Cerebellar cortex (tissue), 1 donor: Measurements from ENCODE around the gene FRMD5.
"Not testable (repeated sequence)": the region's sequence is repeated elsewhere in the genome, so short reads cannot be mapped to it uniquely, and the experiment has no call there.

Experiments
- DNase-seq: peaks from one replicate; pipeline ENCODE4 v3.0.0-alpha.2; 2015; ENCODE audit warnings: low spot score

FRMD5 gene

DNA sequence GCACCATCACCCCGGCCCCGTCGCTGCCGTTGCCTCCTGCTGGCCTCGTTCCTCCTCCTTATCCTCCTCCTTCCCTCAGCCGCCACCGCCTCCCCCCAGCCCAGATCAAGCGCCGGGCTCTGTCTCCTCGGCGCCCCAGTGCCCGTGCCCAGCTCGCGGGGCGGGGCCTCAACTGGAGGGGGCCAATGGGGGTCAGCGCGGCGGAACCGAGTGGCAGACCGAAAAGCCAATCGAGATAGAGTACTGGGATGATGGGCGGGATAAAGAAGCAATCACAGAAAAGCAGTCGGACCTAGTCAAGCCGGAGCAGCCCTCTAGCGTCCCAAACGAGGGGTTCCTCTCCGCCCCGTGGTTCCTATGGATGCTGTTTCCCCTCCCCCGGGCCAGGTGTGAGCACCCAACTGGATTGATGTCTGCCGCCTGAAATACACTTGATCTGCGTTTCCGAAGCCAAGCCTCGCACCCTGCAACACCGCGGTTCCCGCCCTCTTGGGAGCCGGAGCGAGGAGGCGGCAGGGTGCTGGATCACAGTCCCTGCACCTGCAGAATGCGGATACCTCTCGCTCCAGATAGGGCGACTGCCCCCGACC, at the start of gene FRMD5:
Gene FRMD5, minus strand, starts transcription at position 121 of the 590 bp plus-strand sequence.
- DNase-seq, result peak; percentile 96

DNA sequence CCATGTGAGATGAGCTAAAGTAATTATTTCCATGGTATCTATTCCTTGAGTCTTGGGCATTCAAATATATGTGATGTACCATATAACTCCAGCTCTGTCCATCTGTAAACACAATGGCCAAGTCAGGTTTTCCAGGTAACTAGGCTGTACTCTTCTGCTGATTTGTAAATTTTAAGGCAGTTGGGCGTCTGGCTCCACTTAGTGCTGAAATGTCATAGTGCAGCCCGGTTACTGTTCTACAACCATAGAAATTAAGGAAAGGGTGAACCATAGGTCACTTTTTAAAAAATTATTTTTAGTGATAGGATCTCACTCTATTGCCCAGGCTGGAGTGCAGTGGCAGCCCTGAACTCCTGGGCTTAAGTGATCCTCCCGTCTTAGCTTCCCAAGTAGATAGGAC, 48.8 kb upstream of the FRMD5 start:
- no peak for DNase-seq

DNA sequence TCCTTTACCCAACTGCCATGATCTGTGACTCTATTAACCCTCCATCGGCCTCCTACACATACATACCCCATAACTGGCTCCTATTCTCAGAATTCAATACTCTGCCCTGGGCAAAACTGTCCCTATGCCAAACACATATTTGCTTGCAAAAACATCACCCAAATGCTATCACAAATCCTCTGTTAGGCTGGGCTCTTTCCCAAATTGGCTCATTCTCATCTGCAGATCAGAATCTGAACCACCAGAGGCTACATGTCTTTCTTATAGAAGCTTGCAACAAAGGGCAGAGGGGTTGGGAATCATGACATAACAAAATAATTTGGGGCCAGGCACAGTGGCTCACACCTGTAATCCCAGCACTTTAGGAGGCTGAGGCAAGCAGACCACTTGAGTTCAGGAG, 48.1 kb upstream of the FRMD5 start:
- peak; percentile 15 for DNase-seq

DNA sequence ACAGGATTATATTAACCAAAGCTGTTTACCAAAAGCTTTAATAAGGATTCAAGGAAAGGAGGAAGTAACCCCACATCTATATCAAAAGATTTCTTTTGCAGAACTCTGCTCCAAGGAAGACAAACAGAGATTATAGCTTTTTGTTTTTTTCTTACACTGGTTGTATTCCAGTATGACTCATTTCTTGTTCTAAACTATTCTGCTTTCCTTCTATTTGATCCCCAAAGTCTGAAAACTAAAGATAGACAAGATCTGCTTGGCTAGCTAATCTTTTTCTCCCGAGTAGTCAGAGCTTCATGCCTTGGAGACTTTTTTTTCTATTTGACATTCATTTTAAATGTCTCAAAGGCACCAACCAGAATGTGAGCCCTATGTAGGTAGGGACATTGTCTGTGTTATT, 36.8 kb upstream of the FRMD5 start:
- DNase-seq, result no peak

DNA sequence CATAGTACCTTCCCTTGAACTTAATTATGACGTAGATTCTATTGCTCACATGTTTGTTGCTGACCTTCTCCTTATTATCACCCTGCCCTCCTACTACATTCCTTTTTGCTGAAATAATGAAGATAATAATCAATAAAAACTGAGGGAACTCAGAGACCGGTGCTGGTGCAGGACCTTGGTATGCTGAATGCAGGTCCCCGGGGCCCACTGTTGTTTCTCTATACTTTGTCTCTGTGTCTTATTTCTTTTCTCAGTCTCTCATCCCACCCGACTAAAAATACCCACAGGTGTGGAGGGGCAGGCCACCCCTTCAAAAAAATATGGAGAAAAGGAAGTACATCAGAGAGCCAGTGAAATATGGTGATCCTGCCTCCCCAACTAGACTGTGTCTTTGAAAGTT, 34.2 kb upstream of the FRMD5 start:
- DNase-seq, result not testable (repeated sequence)

DNA sequence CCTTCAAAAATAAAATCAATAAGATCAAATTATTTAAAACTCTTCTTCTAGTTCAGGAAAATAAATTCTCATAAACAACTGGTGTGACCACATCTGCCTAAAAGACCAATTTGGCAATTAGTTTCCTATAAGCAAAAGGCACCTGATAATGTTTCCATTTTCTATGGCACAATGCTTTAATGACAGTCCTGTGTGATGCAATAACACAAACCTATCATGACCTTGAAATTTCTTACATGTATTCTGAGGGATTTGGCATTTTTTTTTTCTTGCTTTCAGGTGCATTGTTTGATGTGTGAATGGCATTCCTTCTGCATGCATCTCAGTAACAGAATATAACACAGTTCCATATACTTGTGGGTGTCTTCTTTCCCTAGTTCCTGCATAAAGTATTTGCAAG, 32.5 kb upstream of the FRMD5 start:
- DNase-seq, result no peak

DNA sequence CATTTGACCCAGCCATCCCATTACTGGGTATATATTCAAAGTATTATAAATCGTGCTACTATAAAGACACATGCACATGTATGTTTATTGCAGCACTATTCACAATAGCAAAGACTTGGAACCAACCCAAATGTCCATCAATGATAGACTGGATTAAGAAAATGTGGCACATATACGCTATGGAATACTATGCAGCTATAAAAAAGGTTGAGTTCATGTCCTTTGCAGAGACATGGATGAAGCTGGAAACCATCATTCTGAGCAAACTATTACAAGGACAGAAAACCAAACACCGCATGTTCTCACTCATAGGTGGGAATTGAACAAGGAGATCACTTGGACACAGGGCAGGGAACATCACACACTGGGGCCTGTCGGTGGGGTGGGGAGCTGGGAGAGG, 31.9 kb upstream of the FRMD5 start:
- DNase-seq, result not testable (repeated sequence)

DNA sequence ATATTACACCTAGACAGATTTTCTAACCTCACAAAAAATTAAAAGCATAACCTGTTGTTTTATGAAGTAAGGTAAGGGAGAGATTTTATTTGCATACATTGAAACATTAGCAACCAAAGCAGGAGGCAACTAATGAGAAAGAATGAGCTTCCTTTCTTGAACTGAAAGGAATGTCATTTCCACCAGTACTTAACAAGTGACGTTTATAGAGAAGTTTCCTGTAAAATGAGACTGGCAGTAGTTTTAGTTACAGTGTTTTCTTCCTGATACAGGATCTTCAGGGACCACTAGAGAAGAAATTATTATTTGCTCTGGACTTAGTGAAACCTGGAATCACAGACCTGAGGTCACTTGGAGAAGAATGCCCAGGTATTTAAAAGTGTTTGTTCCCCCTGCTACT, 27.4 kb upstream of the FRMD5 start:
- DNase-seq, result no peak

DNA sequence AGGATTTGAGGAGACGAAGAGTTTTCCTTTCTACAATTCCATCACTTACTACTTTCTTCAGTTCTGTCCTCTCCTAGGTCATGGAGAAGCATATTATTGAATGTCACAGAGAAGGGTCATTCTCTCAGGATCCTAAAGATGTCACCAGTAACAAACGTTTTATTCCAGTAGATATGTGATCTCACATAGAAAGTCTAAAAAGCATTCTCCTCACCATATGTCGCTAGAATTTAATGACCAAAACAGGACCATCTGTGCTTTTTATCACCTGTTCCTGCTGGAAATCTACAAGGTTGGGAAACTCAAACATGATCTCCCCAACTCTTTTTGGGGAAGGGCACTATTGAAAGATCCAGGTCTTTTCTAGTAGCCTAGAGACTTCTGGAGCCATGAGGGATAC, 24.0 kb upstream of the FRMD5 start:
- peak; percentile 79 for DNase-seq

DNA sequence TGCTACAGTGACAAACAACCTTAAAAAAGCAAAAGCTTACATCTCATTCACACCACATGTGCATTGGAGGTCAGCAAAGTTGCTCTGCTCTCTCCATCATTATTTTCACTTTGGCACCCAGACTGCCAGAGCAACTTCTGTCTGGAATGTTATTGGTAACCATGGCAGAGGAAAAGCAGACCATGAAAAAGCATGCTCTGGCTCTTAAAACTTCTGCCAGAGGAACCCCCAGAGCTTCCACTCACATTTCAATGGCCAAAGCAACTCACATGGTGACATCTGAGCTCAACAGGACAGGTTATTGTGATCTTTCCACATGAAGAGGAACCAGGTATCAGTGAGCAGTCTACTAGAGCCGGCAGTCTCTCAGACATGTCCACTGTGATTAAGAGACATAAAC, 21.9 kb upstream of the FRMD5 start:
- no peak for DNase-seq

DNA sequence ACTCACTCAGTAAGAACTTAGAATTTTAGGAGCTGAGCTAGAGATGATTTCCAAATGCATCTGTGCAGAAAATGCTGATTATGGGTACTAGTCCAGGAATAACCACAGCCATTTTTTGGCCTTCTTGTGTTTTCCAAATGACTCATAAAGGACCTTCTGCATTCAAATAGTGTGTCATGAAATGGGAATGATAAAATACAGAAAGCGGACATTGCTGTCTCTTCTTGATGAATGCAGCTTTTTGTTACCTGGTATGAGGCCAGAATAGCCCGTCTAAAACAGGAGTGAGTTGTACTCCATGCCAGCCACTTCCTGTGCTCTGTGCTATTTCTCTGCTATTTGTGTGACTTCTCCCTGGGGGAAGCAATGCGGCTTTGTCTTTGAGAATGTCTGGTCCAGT, 20.5 kb upstream of the FRMD5 start:
- DNase-seq, result peak; percentile 14

DNA sequence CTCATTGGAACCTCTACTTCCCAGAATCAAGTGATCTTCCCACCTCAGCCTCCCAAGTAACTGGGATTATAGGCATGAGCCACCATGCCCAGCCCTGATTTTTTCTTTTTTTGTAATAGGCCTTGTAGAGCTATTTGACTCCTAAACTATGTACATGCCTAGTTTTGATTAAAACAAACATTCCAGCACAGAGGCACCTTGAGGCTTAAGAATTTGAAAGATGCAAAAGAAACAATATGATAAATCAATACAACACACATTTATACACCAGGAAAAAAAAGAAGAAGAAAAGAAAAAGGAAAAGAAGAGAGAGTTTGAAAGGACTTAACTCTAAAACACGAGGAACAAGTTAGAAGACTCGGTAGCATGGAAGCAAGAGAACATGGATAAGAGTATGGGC, 13.9 kb upstream of the FRMD5 start:
- DNase-seq, result no peak

DNA sequence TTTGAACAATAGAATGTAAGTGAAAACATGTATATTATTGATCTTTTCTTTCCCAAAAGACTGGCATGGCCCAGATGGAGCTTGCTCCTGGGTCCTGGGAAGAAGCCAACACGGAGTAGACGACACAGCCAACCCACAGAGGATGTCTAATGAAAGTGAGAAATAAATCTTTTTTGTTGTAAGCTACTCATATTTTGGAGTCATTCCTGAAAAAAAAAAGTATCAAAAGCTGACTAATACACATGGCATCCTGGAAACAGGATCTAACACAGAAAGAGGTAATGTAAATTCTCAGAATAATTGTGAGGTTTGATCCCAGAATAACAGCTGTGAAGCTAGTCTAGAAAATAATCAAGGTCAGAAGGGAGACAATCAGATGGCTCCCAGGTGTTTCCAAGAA, 12.6 kb upstream of the FRMD5 start:
- DNase-seq, result no peak

DNA sequence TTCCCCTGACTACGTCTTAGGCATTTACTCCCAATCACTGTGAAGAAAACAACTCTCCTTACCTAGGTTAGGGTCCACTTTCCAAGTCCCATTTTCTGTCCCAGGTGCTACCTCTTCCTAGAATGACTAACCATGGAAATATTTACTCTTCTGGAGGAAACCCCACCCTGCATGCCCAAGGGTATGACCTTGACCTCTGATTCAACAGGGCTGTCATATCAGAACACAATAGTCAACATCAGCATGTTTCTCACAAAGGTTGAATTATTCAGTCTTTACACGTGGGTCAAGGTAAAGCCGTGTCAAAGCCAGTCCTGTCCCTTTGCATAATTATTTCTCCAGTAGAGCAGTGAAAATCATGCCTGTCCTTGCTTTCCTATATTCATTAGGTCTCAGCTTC, 4.3 kb upstream of the FRMD5 start:
- DNase-seq, result no peak

DNA sequence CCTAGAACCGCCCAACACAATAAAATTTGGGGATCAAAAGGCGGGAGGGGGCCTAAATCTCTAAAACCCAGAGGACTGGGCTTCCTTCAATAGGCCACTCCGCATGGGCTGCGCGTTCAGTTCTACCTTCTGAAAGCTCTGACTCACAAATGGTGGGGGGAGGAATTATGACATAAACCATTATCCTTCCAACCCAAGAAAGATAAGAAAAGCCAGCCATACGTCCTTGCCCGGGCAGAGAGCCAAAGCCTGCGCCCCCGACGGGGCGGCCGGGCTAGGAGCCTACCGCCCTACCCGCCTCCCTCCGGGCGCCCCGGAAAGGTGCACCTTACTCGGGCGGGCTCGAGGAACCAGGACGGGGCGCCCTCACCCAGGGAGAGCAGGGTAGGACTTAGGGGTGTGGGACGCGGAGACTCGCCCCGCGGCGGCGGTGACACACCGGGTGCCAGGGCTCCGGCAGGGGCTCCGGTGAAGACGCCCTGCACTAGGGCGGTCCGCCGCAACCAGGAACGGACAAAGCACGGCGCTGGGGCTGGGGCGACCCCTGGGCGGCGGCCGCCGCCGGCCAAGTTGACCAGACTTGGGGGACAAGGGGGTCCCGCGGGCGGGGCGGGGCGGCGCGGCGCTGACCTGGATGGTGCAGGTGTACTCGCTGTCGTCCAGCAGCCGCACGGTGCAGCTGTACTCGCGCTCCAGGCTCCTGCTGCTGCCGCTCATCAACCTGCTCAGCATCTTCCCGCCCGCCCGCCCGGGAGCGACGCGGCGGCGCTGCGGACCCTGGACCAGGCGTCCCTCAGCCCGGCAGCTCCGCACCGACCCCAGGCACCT, 534 bp downstream of the FRMD5 start:
- peak; percentile 45 for DNase-seq

DNA sequence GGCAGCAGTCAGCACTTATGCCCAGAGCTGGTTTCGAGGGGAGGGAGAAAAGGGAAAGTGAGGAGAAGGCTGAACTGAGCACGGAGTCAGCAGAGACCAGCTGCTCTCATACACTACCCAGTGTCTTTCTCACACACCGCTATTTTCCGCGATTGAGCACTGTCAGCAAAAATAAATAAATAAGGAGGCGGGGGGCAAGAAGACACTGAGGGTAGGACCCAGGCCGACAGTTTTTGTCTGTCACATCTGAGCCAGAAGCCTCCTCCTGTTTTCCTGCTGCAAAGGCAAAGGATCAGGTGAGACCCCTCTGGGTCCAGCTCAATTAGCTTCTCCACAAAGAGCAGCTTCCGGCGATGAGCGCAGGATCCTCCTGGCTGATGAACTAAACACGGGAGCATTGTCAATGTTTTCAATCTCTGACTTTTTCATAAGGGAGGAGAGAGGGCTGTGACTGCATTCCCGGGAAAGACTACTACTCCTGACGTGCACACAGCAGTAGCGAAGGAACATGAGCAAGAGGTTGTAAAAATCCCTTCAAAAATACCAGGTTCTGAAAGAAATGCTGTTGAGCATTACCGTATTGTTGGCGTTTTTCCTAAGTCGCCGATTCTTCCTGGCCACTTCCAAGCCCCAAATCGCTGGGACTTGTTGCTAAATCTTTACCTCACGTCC, 1.3 kb downstream of the FRMD5 start:
- peak; percentile 60 for DNase-seq

DNA sequence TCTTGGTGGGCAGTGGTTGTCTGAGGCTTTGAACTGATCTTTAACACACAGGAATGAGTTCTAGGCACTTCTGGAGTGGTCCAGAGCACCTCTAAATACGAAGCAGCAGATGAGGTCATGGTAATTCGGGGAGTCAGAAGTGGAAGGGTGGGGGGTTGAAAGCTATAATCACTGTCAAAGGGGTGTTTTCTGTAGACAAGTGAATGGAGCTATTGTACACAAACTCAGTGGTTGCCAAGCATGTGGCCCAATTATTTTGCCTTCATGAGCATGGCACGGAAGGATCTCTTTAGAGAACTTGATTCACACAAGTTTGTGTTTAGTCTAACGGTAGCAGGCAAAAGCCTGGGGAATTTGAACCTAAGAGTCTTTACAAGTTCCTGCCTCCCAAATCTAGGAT, 6.3 kb downstream of the FRMD5 start:
- no peak for DNase-seq

DNA sequence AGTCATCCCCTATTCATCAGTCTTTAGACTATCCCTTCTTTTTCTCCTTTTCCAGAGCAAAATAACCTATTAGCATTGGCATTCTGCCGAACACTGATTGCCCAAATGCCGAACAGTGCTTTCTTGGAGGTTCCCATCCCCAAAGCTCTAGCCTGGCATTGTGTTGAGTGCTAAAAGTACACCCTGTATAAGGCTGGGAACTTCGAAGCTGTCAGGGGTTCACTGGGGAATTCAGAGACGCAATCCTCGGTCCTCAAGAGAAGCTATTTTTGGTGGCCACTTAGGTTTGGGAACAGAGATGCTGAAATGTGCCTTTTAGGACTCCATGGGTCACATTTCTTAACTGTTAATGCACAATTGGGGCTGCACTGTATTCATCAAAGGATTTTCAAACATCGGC, 8.4 kb downstream of the FRMD5 start:
- no peak for DNase-seq

DNA sequence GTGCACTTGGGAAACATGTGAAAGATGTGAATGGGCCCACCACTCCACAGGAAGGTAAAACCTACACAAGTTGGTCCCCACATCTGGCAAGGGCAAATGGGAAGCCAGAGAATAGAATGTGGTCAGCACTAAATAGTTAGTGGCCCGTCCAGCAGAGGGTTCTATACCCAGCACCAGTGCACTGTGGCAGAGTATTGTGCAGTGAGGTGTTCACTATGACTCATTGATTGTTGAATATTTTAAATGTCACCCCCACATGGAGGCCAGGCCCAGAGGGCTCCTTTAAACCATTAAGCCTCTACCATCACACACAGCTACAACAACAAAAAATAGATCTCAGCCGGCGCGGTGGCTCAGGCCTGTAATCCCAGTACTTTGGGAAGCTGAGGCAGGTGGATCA, 11.7 kb downstream of the FRMD5 start:
- no peak for DNase-seq

DNA sequence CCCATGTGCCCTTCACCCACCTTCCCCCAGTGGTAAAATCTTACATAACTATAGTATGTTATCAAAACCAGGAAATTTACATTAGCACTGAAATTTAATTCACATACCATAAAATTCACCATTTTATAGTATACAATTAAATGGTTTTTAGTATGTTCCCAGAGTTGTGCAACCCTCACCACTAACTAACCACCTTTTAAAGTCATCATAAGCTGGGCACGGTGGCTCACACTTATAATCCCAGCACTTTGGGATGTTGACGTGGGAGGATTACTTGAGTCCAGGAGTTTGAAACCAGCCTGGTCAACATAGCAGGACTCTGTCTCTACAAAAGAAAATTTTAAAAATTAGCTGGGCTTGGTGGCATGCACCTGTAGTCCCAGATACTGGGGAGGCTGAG, 13.7 kb downstream of the FRMD5 start:
- no peak for DNase-seq

DNA sequence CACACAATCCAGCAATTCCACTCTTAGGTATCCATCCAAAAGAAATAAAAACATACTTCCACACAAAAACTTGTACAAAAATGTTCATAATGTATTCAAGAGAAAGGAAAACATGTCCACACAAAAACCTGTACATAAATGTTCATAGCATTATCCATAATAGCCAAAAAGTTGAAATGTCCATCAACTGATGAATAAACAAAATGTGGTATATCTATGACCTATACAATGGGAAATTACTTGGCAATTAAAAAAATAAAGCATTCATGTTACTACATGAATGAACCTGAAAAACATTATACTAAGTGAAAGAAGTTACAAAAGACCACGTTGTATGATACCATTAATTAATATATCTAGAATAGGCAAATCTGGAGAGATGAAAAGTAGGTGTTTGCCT, 17.9 kb downstream of the FRMD5 start:
- no peak for DNase-seq

DNA sequence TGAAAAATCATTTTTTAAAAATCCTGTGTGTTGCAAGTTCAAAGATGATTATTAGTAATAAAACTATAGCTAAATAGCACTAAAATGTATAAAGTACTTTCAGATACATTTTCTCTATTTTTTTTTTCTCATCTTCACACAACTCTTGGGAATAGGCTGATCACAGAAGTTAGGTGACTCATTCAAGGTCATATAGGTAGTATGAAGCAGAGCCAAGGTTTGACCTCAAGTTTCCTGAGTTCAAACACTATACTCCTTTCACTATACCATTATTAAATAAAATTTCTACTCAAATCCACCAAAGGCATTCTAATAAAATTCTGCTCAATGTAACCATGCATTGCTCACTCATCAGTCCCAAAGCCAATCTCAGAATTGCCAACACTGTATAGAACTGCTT, 21.3 kb downstream of the FRMD5 start:
- no peak for DNase-seq

DNA sequence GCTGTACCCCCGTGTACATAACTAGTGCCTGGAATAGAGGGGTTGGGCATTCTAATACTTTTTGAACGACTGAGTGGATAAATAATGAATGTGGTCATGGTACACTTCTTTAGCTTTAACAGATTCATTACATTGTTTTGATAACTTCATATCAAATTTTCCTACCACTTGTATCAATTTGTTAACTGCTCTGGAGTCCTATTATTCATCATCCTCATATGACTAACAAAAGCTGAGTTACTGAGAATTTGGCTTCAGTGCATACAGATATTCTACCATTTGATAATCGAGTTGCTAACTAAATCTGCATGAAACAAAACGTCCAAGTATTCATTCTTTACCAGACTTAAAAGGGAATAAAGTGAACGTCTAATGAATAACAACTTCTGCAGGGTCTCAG, 31.7 kb downstream of the FRMD5 start:
- no peak for DNase-seq
